ENCODE results near the gene PANK2. TPM values are rescaled to one million over a fixed set of nuclear protein-coding genes. Genes with fewer than 3 reads are reported as not detected.
"Not testable (repeated sequence)": the region's sequence is repeated elsewhere in the genome, so short reads cannot be mapped to it uniquely, and the experiment has no call there.

The PANK2 gene
- 71.0 and 77.4 TPM in 2 replicates for total RNA-seq (2021)
- Bru-seq, nascent RNA, result percentile 97 among the genes with signal in this experiment
- percentile 94 among the genes with signal in this experiment for BruChase-seq, experiment 1, labeled RNA remaining after a 2-hour chase
- percentile 95 among the genes with signal in this experiment for BruChase-seq, experiment 2, labeled RNA remaining after a 6-hour chase
- long read RNA-seq, full-length matches to known transcripts, result 74 of 100 reads
- long read RNA-seq, partial matches to known transcripts, result 14 of 100 reads
- long read RNA-seq, other reads (novel, unspliced or antisense), result 12 of 100 reads

GRCh38 chr20:3888622-3889488 is at the start of gene PANK2:
Gene PANK2 (plus strand): TSS chr20:3889387.
- intact Hi-C loops (cut with micrococcal nuclease; ENCODE audit: unreplicated experiment), result no loop called here
- no peaks in the 10 kb centered on the region for H3K27me3 ChIP-seq (replicated peaks; ENCODE audit: insufficient read depth, low read depth, low read length, poor library complexity)
- no peak for TF ChIP-seq EZH2 (IDR thresholded peaks at IDR 0.05; ENCODE audit: borderline replicate concordance, low read depth, low read length, poor library complexity, severe bottlenecking)
- peak; percentile 42; the same call in 1 of the 2 replicates for TF ChIP-seq CTCF (conservative IDR thresholded peaks at IDR 0.05; ENCODE audit: low read depth, low read length)
- peak within 1 kb of the TSS; percentile 83 for H3K27ac ChIP-seq (ENCODE audit: low read depth, low read length, poor library complexity, severe bottlenecking)
- no TSS peak for BruUV-seq (replicated peaks)
- H3K4me3 ChIP-seq (ENCODE audit: low read depth, low read length, poor library complexity, severe bottlenecking), result peak within 1 kb of the TSS; percentile 73
- H3K9me3 ChIP-seq (ENCODE audit: low read depth, low read length, poor library complexity, severe bottlenecking), result no peaks in the 10 kb centered on the region
- ChIA-PET POLR2A (ENCODE audit: low non-redundant PET) (no interaction called here), CTCF (no interaction called here)
- DNase-seq (ENCODE audit: low spot score), result peak; percentile 100
- H3K4me1 ChIP-seq (ENCODE audit: insufficient read depth, low read length, poor library complexity, severe bottlenecking), result peaks cover 25% of the 10 kb centered on the region
- H3K36me3 ChIP-seq (ENCODE audit: insufficient read depth, low read length, poor library complexity, severe bottlenecking), result peaks cover 21% of the 10 kb centered on the region

GRCh38 chr20:3840201-3840600 is 49.0 kb upstream of the PANK2 start:
- H3K9me3 ChIP-seq (ENCODE audit: low read depth, low read length, poor library complexity, severe bottlenecking); H3K4me1 ChIP-seq (ENCODE audit: insufficient read depth, low read length, poor library complexity, severe bottlenecking); H3K36me3 ChIP-seq (ENCODE audit: insufficient read depth, low read length, poor library complexity, severe bottlenecking); H3K4me3 ChIP-seq (ENCODE audit: low read depth, low read length, poor library complexity, severe bottlenecking); DNase-seq (ENCODE audit: low spot score); H3K27ac ChIP-seq (ENCODE audit: low read depth, low read length, poor library complexity, severe bottlenecking); POLR2A ChIA-PET (ENCODE audit: low non-redundant PET); intact Hi-C loops (cut with micrococcal nuclease; ENCODE audit: unreplicated experiment); H3K27me3 ChIP-seq (replicated peaks; ENCODE audit: insufficient read depth, low read depth, low read length, poor library complexity); BruUV-seq (replicated peaks); CTCF ChIA-PET: not testable (repeated sequence)

- POLR2A ChIA-PET (ENCODE audit: low non-redundant PET), result no interaction called here
- intact Hi-C loops (cut with micrococcal nuclease; ENCODE audit: unreplicated experiment), result no loop called here
- Histone ChIP-seq H3K36me3 (ENCODE audit: insufficient read depth, low read length, poor library complexity, severe bottlenecking) (no peaks in the 10 kb centered on the region), H3K4me1 (ENCODE audit: insufficient read depth, low read length, poor library complexity, severe bottlenecking) (no peaks in the 10 kb centered on the region), H3K4me3 (ENCODE audit: low read depth, low read length, poor library complexity, severe bottlenecking) (no peak overlapping the region), H3K27ac (ENCODE audit: low read depth, low read length, poor library complexity, severe bottlenecking) (no peak overlapping the region), H3K27me3 (replicated peaks; ENCODE audit: insufficient read depth, low read depth, low read length, poor library complexity) (no peaks in the 10 kb centered on the region), H3K9me3 (ENCODE audit: low read depth, low read length, poor library complexity, severe bottlenecking) (no peaks in the 10 kb centered on the region)
- CTCF ChIA-PET, result no interaction called here
- no TSS peak for BruUV-seq (replicated peaks)
- DNase-seq (ENCODE audit: low spot score), result no peak
- TF ChIP-seq CTCF (conservative IDR thresholded peaks at IDR 0.05; ENCODE audit: low read depth, low read length) (no peak), EZH2 (IDR thresholded peaks at IDR 0.05; ENCODE audit: borderline replicate concordance, low read depth, low read length, poor library complexity, severe bottlenecking) (no peak)
Measured at GRCh38 chr20:3842348-3842930, 46.7 kb upstream of the PANK2 start.

All from A673 (cell line).